IPS-18c (cell line): ENCODE results near the gene KRT6B.
"Not testable (repeated sequence)": the region's sequence is repeated elsewhere in the genome, so short reads cannot be mapped to it uniquely, and the experiment has no call there.

Experiments used
- H3K4me3 ChIP-seq: 2 replicates; pipeline ENCODE4 v1.7.0; 2013; ENCODE audit warnings: low read depth, mild to moderate bottlenecking, low read length, moderate library complexity; ENCODE audit not compliant: insufficient read depth
- H3K9me3 ChIP-seq: one replicate; pipeline ENCODE4 v1.6.1; 2013; ENCODE audit warnings: mild to moderate bottlenecking, low read length, moderate library complexity; ENCODE audit not compliant: control insufficient read depth, insufficient read depth

The KRT6B gene

DNA sequence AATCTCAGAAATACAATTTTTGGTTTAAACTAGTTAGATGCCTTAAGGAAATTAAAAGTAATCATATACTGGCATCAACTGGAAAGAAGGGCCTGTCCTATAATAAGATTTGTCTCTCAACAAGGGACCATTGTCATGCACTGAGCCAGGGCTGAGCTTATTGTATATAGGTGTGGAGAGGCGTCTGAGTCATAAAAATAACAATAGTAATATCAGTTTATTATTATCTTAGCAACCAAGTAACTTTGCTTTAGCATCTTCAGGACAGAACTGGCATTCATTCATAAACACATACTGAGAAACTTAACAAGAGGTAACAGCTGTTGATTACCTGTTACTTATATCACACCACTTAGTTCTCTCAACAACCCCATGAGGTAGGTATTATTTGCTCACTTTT is 24.9 kb downstream of the KRT6B start:
- peaks cover 2% of the 10 kb centered on the region for H3K9me3 ChIP-seq
- H3K4me3 ChIP-seq = no peak overlapping the region

DNA sequence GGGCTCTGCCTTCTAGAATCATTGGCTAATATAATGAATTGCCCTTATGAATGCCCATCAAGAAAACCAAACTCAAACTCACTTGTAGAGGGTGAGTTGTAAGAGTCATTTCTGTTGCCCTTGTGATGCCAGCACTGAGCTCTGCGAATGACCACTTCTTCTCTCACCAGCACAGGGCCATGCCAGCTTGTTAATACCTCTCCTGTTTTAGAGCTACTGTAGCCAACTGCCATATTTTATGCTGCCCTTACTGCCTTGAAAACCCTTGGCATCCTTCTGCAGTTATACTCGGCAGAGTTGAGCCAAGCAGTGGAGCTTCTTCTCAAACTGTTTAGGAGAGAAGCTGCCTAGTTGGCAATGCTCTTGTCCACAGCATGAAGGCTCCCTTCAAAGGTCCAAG is 25.9 kb downstream of the KRT6B start:
- H3K4me3 ChIP-seq = no peak overlapping the region
- peaks cover 2% of the 10 kb centered on the region for H3K9me3 ChIP-seq

DNA sequence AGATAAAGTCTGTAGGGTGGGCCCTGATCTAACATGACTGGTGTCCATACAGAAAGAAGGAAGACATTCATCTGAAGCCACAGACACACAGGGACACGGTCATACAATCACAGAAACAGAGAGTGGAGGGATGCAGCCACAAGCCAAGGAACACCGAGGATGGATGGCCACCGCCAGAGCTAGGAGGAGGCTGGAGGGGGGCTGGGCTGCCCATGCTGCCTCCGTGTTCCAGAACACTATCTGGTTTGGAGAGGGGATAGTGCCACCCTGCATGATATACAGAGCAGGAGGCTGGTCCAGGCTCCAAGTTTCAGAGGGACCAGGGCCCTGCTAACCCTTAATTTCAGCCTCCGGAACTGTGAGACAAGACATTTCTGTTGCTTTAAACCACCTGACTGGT is 26.5 kb downstream of the KRT6B start:
- Histone ChIP-seq H3K9me3 (peaks cover 2% of the 10 kb centered on the region), H3K4me3 (no peak overlapping the region)

DNA sequence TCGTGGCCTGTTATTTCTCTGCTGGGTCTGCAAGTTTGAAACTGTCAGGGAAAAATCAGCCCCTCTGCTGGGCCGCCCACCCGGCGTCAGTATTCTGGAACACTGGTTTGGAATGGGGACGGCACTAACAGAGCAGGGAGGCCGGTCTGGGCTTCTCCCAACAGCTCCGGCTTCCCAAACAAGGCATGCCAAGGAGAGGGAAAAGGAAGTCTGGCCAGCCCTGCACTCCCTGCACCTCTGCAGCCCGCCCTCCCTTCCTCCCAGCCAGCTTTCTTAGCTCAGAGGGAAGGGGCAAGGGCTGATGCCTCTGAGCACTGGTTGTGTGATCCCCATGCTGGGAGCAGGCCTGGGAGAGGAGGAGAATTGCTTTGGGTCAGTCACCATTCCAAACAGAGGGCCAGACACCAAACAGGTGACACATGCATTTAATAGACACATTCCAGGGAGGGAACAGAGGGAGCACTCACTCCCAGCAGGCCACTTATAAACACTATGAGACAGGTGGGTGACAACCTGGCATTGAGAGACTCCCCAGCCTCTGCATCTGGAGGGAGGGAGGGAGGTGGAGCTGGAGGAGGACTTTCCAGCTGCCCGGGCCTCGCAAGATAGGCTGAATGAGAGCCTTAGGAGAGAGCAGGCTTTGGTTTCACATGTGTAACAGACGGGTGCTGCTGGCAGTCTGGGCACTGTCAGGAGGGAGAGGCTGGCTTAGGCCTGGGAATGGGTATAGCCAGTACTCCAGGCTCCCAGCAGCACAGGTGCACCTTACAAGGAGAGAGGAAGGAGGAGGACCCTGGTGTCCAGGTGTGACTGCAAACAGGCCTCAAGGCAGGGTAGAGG is 28.1 kb downstream of the KRT6B start:
- H3K4me3 ChIP-seq = no peak overlapping the region
- peaks cover 2% of the 10 kb centered on the region for H3K9me3 ChIP-seq

DNA sequence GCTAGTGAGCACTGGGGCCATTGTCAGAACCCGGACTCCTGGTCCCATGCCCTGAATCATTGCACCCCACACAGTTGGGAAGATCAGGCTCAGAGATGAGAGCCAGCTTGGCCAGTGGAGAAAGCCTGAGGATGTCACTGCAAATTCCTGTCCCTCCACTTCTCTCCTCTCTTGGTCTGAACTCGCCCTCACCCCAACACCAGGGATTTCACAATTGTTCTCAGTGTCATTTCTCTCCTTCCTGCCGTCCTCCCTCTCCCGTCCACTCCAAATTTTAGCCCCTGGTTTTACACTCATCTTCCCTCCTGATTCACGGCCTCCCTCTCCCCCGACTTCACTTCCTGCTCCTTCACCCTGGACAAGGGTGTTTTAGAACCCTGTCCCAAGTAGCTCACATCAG is 28.9 kb downstream of the KRT6B start:
- peaks cover 2% of the 10 kb centered on the region for H3K9me3 ChIP-seq

DNA sequence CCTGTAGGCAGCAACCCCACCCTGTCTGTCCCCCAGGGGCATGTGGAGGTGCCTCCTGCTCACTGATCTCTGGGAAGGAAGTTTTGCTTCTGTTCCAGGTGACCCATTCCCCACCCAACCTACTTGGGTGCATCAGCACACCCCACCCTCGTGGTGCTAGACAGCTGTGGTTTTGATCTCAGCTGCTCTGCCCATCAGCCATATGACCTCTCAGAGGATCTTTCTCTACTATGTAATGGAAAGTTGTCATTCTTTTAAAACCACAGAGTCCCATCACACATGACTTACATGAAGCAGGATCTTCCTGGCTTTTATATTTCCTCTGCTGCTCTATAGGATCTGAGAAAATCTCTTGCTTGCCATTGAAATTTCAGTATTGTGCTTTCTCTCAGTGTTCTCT is 32.3 kb downstream of the KRT6B start:
- H3K4me3 ChIP-seq = no peak overlapping the region
- no peaks in the 10 kb centered on the region for H3K9me3 ChIP-seq

More for the DNA sequence above, 28.9 kb downstream of the KRT6B start:
- no peak overlapping the region for H3K4me3 ChIP-seq

DNA sequence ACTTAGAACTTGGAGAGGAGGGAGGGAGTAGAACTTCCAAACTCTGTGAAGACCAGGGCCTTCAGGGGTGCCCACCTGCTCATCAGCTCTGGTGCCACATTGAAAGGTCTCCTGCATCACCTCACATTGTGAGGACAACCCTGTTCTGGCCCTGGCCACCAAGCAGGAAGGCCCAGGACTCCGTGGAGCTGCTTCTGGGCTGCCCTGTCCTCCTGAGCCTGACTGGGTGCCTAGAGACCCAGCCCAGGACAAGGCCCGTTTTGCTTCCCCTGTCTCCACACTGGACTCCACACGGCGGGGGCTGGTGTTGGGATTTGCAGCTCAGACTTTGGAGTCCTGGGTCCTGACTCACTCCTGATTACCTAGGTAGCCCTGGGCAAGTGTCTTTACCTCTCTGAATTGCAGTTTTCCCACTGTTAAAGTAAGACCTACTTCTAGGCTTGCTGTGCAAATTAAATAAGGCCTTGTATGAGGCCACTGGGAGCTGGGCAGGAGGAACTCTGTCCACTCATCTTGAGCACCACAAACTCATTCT is 33.3 kb downstream of the KRT6B start:
- H3K9me3 ChIP-seq = no peaks in the 10 kb centered on the region
- no peak overlapping the region for H3K4me3 ChIP-seq

DNA sequence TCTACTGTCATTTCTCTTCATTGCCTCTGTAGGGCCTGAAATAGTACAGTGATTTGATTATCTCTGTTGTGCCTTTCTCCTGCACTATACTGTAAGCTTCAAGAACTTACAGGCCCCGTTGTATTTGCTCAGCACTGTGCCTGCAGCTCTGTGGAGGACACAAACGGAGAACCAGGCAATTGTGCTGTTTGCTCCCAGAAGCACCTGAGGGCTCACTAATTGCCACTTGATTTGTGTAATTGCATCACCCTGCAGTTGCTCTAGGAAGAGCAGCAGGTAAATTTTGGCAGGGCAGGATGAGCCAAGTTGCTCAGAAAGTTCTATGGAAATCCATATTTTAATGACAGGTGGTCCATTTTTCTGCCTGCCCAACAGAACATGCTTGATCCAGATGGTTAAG is 34.2 kb downstream of the KRT6B start:
- no peaks in the 10 kb centered on the region for H3K9me3 ChIP-seq

DNA sequence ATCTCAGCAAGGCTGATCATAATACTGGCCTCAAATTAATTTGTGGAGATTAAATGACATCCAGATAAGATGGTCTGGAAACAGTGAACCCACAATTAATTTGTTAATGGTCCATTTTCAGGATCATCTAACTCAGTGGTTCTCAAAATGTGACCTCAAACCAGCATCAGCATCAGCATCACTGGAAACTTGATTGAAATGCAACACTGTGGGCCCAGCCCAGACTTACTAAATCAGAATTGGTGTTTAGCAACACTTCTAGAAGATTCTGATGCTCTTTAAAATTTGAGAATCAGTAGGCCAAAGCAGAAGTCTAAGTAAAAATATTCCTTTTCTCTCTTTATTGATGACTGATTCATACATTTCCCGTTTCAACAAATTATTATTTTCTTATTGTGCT is 35.2 kb downstream of the KRT6B start:
- H3K9me3 ChIP-seq = no peaks in the 10 kb centered on the region
- H3K4me3 ChIP-seq = no peak overlapping the region

More for the DNA sequence above, 34.2 kb downstream of the KRT6B start:
- no peak overlapping the region for H3K4me3 ChIP-seq

DNA sequence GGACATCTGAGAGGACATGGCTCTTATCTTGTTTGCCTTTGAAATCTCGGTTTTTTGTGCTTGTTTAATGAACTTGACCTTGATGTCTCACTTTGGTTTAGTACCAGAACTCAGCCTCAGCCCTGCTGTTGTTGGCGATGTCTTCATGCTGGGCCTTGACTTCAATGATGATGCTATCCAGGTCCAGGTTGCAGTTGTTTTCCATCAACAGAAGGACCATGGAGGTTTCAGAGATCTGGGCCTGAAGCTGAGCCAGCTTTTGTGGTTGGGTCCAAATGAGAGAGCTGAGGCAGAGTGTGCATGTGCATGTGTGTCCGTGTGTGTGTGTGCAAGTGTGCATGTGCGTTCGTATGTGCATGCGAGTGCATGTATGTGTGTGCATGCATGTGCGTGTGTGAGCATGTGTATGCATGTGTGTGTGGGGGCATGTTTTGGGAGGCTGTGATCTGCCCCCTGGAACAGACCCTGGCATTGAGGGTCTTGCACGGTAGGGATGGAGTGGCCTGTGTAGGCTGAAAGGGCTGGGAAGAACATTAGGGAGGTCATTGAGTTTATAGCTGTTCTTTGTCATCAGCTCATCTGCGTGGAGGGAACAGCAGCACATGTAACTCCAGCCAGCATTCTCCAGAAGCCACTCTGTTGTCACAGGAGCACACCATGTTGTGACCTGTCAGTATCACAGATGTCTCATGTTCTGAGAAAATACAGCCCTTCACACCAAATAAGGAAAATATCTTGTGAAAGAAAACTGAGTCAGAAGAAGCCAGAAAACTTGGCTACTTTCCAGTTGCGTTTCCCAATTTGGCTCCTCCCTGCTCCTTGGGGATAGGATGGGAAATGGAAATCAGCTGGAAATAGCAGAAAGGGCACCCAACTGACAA is 35.8 kb downstream of the KRT6B start:
- Histone ChIP-seq H3K4me3 (no peak overlapping the region), H3K9me3 (no peaks in the 10 kb centered on the region)

DNA sequence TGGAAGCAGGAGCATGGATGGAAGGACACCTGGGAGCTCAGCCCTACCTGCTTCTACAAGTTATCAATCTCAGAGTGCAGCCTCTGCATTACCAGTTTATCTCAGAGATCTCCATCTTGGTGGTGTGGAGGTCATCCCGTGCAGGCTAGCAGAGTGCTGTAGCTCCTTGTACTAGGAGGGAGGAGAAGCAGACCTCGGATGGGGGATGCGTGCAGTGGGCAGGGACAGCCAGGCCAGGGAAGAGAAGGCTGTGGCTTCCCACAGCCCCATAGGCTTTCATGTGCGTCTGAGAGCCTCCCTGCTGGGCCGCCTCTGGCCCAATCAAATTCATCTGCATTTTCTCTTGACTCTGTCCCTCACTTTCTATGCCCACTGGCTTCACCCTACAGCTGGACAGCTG is 37.0 kb downstream of the KRT6B start:
- H3K9me3 ChIP-seq = no peaks in the 10 kb centered on the region
- H3K4me3 ChIP-seq = no peak overlapping the region

DNA sequence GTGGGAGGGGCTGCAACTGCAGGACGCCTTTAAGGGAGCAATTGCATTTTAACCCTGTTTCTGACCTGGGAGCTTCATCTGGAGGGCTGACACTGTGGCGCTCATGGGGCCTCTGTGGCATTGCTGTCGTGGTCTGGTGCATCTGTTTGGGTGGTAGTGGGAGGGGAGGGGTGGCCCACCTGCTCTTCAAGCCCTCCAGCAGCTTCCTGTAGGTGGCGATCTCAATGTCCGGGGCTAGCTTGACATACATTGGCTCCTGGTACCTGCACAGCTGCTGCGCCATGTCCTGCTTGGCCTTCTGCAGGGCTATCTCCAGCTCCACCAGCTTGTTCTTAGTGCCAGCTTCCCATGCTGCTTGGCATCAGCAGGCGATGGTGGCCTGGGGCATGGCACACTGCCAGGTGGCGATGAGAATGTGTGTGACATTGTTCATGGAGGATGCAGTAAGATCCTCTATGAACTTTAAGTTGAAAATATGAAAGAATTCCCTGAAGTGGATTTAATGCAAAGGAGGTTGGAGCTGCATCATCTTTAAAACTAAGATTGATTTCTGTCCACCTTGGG is 38.1 kb downstream of the KRT6B start:
- Histone ChIP-seq H3K4me3 (no peak overlapping the region), H3K9me3 (no peaks in the 10 kb centered on the region)

DNA sequence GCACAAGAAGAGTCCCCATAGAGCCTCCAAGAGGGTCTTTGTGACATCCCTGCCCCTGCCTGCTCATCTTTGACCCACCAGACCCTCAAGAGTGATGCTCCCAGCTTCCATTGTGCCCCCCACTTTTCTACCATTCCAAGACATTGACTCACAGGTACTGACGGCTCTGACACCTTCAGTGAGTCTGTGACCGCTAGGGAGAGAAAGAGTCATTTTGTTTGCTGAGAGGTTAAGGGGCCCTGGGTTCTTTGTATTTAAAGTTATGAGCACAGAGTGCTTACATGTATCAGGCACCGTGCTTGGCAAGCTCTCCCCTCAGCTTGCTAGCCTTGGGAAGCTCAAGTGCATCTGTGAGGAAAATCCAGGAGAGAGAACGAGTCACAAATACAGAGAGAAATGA is 38.7 kb downstream of the KRT6B start:
- no peak overlapping the region for H3K4me3 ChIP-seq
- H3K9me3 ChIP-seq = peaks cover 3% of the 10 kb centered on the region

DNA sequence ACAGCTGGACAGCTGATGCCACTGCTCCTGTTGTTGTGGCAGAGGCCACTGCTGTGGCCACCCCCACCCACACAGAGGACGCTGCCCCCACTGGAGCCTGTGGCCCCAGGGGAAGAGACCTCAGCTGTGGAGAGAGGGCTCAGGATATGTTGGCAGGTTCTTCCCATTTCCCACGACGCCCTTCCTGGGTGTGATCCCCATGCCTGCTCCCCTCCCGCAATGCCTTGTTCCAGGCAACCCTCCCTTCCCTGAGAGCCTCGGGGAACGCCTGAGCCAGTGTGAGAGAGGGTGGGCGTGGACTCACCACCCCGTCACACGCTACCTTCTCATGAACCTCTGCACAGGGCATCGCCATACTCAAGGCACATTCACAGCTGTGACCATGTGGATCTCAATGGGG is 40.1 kb downstream of the KRT6B start:
- H3K9me3 ChIP-seq = peaks cover 3% of the 10 kb centered on the region
- no peak overlapping the region for H3K4me3 ChIP-seq

DNA sequence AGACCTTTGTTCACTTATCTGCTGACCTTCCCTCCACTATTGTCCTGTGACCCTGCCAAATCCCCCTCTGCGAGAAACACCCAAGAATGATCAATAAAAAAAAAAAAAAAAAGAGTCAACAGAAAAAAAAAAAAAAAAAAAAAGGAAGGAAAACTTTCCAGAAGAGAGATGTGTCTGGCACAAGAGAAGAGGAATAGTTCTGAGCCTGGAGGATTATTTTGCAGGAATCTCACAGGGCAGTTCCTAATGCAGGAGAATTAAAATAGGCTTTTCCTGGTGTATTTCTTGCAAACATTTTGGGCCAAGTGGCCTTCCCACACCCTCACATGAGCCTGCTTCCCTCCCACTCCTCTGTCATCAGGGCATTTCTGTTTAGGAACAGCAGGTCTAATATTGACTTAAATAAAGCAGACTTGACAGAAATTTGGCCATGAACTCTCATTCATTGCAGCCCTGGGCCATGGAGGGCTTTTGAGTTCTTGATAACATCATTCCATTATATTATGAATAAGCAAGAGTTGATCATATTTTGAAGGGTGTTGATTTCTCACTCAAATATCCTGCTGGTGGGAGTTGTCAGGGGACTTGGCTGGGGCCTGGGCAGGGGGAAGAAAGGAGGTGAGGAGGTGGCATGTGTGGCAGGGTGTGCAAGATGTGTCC is 41.2 kb downstream of the KRT6B start:
- not testable (repeated sequence) for H3K9me3 ChIP-seq, H3K4me3 ChIP-seq

DNA sequence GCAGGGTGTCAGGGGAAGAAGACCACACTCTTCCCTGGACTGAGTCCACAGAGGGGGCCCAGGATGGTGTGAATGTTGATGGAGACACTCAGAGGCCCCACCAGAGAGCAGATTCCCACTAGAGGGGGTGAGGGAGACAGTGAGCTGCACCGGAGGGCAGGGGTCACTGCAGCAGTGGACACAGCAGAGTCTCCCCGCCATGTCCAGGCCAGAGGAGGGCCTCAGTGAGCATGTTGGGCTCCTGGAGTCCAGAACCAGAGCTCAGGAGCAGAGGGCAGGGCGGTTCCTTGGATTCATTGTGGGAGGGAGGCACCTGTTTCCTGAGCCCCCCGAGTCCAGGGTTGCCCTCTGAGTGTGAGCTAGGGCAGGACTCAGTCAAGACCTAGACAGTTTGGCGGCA is 44.0 kb downstream of the KRT6B start:
- H3K9me3 ChIP-seq = peaks cover 3% of the 10 kb centered on the region
- H3K4me3 ChIP-seq = no peak overlapping the region

DNA sequence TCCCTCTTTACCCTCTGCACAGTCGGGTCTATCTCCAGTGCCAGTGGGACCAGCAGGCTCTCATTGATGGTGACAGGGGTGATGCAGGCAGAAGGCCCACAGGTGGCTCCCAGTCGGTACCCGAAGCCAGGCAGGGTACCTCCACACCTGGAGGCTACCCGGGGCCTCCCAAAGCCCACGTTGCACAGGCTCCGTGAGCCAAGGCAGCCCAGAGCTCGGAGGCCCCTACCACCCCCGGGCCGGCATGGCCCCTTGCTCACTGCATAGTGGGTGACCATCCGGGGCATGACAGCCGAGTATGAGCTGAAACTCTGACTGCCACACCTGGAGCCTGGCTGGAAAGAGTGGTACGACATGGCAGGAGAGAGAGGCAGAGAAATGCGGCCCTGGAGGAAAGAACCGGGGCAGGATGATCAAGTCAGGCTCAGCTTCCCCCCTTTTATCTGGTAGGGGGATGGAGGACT is 46.0 kb downstream of the KRT6B start, which contains the start of gene KRT82:
Gene KRT82 (minus strand): TSS at position 414 of the 464 bp plus-strand sequence. CDS start 58 bp downstream, at position 356.
- Histone ChIP-seq H3K4me3 (no peak within 1 kb of the TSS), H3K9me3 (peaks cover 3% of the 10 kb centered on the region)
